Liver (tissue), 9 donors: ENCODE measurements around the gene LMOD2. TPM values are rescaled to one million over a fixed set of nuclear protein-coding genes. Genes with fewer than 3 reads are reported as not detected.

Experiments used
- DNase-seq: peaks from one replicate; pipeline ENCODE4 v3.0.0-alpha.2; 2017; ENCODE audit warnings: low spot score
- H3K27ac ChIP-seq, 2 donors: one replicate each; pipeline ENCODE4 v1.7.0; 2013; ENCODE audit warnings: inconsistent platforms in 2 of 2, low read length in 2 of 2, control low read depth in 1 of 2, low read depth in 1 of 2, mild to moderate bottlenecking in 1 of 2
- H3K27me3 ChIP-seq, 4 donors: one replicate each; pipeline versions ENCODE4 v1.6.1 to v1.7.0; 2013; ENCODE audit warnings: low read length in 3 of 4, inconsistent platforms in 1 of 4, mild to moderate bottlenecking in 1 of 4, moderate library complexity in 1 of 4; ENCODE audit not compliant: control insufficient read depth in 4 of 4, insufficient read depth in 4 of 4
- H3K36me3 ChIP-seq, 4 donors: one replicate each; pipeline versions ENCODE4 v1.6.1 to v1.7.0; 2013; ENCODE audit warnings: low read length in 3 of 4, mild to moderate bottlenecking in 3 of 4, low read depth in 1 of 4, moderate library complexity in 1 of 4; ENCODE audit not compliant: control insufficient read depth in 4 of 4, insufficient read depth in 3 of 4
- H3K4me1 ChIP-seq, 4 donors: one replicate each; pipeline versions ENCODE4 v1.6.1 to v1.7.0; 2013; ENCODE audit warnings: low read length in 3 of 4, mild to moderate bottlenecking in 3 of 4, moderate library complexity in 1 of 4; ENCODE audit not compliant: control insufficient read depth in 4 of 4, insufficient read depth in 4 of 4
- H3K4me3 ChIP-seq, 3 donors: one replicate each; pipeline versions ENCODE4 v1.6.1 to v1.7.0; 2013; ENCODE audit warnings: low read length in 3 of 3, control low read depth in 1 of 3, low read depth in 1 of 3, mild to moderate bottlenecking in 1 of 3
- H3K9ac ChIP-seq, 2 donors: one replicate each; pipeline ENCODE4 v1.7.0; 2013; ENCODE audit warnings: low read length in 2 of 2, mild to moderate bottlenecking in 2 of 2, moderate library complexity in 2 of 2, control low read depth in 1 of 2, low read depth in 1 of 2
- H3K9me3 ChIP-seq, 4 donors: one replicate each; pipeline versions ENCODE4 v1.6.1 to v1.7.0; 2013; ENCODE audit warnings: low read length in 3 of 4; ENCODE audit not compliant: control insufficient read depth in 4 of 4
- ATF3 ChIP-seq: IDR thresholded peaks from 2 replicates; pipeline ENCODE4 v1.6.1; 2016; ENCODE audit warnings: antibody characterized with exemption
- EGR1 ChIP-seq, 2 donors: IDR thresholded peaks; 2 replicates each; pipeline ENCODE4 v1.6.1; 2016 to 2018; ENCODE audit warnings: antibody characterized with exemption in 2 of 2, low read depth in 2 of 2
- FOXA1 ChIP-seq: IDR thresholded peaks from 2 replicates; pipeline ENCODE4 v1.6.1; 2016; ENCODE audit warnings: antibody characterized with exemption
- FOXA2 ChIP-seq: IDR thresholded peaks from 2 replicates; pipeline ENCODE4 v1.6.1; 2016; ENCODE audit warnings: antibody characterized with exemption
- GABPA ChIP-seq, 2 donors: IDR thresholded peaks in 1 of 2; conservative IDR thresholded peaks in 1 of 2; 2 replicates each; pipeline ENCODE4 v1.6.1; 2016; ENCODE audit warnings: antibody characterized with exemption in 2 of 2, mild to moderate bottlenecking in 1 of 2, moderate library complexity in 1 of 2
- HNF4A ChIP-seq, 2 donors: conservative IDR thresholded peaks; 2 replicates each; pipeline ENCODE4 v1.6.1; 2016; ENCODE audit warnings: antibody characterized with exemption in 2 of 2, mild to moderate bottlenecking in 2 of 2
- HNF4G ChIP-seq: IDR thresholded peaks from 2 replicates; pipeline ENCODE4 v1.6.1; 2016; ENCODE audit warnings: antibody characterized with exemption
- JUND ChIP-seq, 2 donors: IDR thresholded peaks; 2 replicates each; pipeline ENCODE4 v1.6.1; 2016; ENCODE audit warnings: antibody characterized with exemption in 2 of 2
- MAX ChIP-seq: IDR thresholded peaks from 2 replicates; pipeline ENCODE4 v1.6.1; 2016; ENCODE audit warnings: antibody characterized with exemption
- NR2F2 ChIP-seq: IDR thresholded peaks from 2 replicates; pipeline ENCODE4 v1.6.1; 2016; ENCODE audit warnings: antibody characterized with exemption
- RAD21 ChIP-seq, 2 donors: IDR thresholded peaks; 2 replicates each; pipeline ENCODE4 v1.6.1; 2016; ENCODE audit warnings: antibody characterized with exemption in 2 of 2, mild to moderate bottlenecking in 2 of 2
- RXRA ChIP-seq, 2 donors: IDR thresholded peaks; 2 replicates each; pipeline ENCODE4 v1.6.1; 2017 to 2018; ENCODE audit warnings: antibody characterized with exemption in 2 of 2, mild to moderate bottlenecking in 1 of 2
- SP1 ChIP-seq: IDR thresholded peaks from 2 replicates; pipeline ENCODE4 v1.6.1; 2018; ENCODE audit warnings: antibody characterized with exemption, mild to moderate bottlenecking
- TAF1 ChIP-seq: conservative IDR thresholded peaks from 2 replicates; pipeline ENCODE4 v1.6.1; 2016; ENCODE audit warnings: antibody characterized with exemption, mild to moderate bottlenecking
- YY1 ChIP-seq: IDR thresholded peaks from 2 replicates; pipeline ENCODE4 v1.6.1; 2016; ENCODE audit warnings: antibody characterized with exemption, mild to moderate bottlenecking
- WGBS: extraction: QIAGEN DNeasy Blood & Tissue Kit; methylation state at CpG from one replicate; pipeline ENCODE4 v1.1.7; 2013; 5-methylcytosine and 5-hydroxymethylcytosine counted together
- polyA plus RNA-seq, 2 donors: library from polyadenylated mRNA; stranded (reverse) in 1 of 2; unstranded in 1 of 2; fragments of 200-250 nt in 1 of 2; fragments of >200 nt in 1 of 2; fragmentation: Nextera tagmentation in 1 of 2; extraction: Ambion mirVana in 1 of 2; gene quantifications; one replicate each; pipeline versions ENCODE4 v1.2.1 to v1.2.3, GENCODE V29; 2013 to 2015
- total RNA-seq, 2 donors: library from RNA; depleted of rRNA; stranded (reverse); fragments of >200 nt; gene quantifications; one replicate each; pipeline ENCODE4 v1.2.3, GENCODE V29; 2014
- TF ChIP-seq, protein P1 (sequence below): fragments of 150-350 bp; IDR thresholded peaks from 2 replicates; pipeline ENCODE4 v1.5.1; 2017; ENCODE audit warnings: improper control_type of control experiment, low read depth, low read length; ENCODE audit not compliant: missing input control
- TF ChIP-seq, protein P2 (sequence below): IDR thresholded peaks from 2 replicates; pipeline ENCODE4 v1.6.1; 2016; ENCODE audit warnings: antibody characterized with exemption, mild to moderate bottlenecking
- TF ChIP-seq, protein P3 (sequence below): IDR thresholded peaks from 2 replicates; pipeline ENCODE4 v1.6.1; 2016; ENCODE audit warnings: antibody characterized with exemption
- donor health status: healthy.
- donor health status: healthy.
- donor health status: healthy.
- donor health status: healthy.
- donor health status: healthy.

LMOD2 gene
- total and polyA plus RNA-seq, 4 donors = not detected

- 88% methylated on average over 5 of the region's 5 CpGs for WGBS
- Histone ChIP-seq H3K4me1 (peaks cover 0 to 13% (median 9%) of the 10 kb centered on the region in 4 donors), H3K9ac (no peak overlapping the region), H3K4me3 (no peak overlapping the region), H3K36me3 (no peaks in the 10 kb centered on the region), H3K27me3 (no peaks in the 10 kb centered on the region), H3K9me3 (no peaks in the 10 kb centered on the region), H3K27ac (no peak overlapping the region)
- no peak for DNase-seq
- TF ChIP-seq SP1 (no peak), TAF1 (no peak), HNF4A (conservative IDR thresholded peaks at IDR 0.05) (no peak), MAX (no peak), ATF3 (no peak), EGR1 (IDR thresholded peaks at IDR 0.05; ENCODE audit: low read depth in 2 of 2) (no peak), FOXA1 (no peak), JUND (IDR thresholded peaks at IDR 0.05) (no peak), HNF4G (no peak), FOXA2 (no peak), RXRA (IDR thresholded peaks at IDR 0.05) (no peak), NR2F2 (no peak), YY1 (no peak), RAD21 (IDR thresholded peaks at IDR 0.05) (no peak), GABPA (IDR thresholded peaks at IDR 0.05 in 1 of 2, conservative IDR thresholded peaks at IDR 0.05 in 1 of 2) (no peak)
- TF ChIP-seq, protein P1, sequence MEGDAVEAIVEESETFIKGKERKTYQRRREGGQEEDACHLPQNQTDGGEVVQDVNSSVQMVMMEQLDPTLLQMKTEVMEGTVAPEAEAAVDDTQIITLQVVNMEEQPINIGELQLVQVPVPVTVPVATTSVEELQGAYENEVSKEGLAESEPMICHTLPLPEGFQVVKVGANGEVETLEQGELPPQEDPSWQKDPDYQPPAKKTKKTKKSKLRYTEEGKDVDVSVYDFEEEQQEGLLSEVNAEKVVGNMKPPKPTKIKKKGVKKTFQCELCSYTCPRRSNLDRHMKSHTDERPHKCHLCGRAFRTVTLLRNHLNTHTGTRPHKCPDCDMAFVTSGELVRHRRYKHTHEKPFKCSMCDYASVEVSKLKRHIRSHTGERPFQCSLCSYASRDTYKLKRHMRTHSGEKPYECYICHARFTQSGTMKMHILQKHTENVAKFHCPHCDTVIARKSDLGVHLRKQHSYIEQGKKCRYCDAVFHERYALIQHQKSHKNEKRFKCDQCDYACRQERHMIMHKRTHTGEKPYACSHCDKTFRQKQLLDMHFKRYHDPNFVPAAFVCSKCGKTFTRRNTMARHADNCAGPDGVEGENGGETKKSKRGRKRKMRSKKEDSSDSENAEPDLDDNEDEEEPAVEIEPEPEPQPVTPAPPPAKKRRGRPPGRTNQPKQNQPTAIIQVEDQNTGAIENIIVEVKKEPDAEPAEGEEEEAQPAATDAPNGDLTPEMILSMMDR = no peak
- TF ChIP-seq, protein P2, sequence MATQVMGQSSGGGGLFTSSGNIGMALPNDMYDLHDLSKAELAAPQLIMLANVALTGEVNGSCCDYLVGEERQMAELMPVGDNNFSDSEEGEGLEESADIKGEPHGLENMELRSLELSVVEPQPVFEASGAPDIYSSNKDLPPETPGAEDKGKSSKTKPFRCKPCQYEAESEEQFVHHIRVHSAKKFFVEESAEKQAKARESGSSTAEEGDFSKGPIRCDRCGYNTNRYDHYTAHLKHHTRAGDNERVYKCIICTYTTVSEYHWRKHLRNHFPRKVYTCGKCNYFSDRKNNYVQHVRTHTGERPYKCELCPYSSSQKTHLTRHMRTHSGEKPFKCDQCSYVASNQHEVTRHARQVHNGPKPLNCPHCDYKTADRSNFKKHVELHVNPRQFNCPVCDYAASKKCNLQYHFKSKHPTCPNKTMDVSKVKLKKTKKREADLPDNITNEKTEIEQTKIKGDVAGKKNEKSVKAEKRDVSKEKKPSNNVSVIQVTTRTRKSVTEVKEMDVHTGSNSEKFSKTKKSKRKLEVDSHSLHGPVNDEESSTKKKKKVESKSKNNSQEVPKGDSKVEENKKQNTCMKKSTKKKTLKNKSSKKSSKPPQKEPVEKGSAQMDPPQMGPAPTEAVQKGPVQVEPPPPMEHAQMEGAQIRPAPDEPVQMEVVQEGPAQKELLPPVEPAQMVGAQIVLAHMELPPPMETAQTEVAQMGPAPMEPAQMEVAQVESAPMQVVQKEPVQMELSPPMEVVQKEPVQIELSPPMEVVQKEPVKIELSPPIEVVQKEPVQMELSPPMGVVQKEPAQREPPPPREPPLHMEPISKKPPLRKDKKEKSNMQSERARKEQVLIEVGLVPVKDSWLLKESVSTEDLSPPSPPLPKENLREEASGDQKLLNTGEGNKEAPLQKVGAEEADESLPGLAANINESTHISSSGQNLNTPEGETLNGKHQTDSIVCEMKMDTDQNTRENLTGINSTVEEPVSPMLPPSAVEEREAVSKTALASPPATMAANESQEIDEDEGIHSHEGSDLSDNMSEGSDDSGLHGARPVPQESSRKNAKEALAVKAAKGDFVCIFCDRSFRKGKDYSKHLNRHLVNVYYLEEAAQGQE = no peak
- TF ChIP-seq, protein P3, sequence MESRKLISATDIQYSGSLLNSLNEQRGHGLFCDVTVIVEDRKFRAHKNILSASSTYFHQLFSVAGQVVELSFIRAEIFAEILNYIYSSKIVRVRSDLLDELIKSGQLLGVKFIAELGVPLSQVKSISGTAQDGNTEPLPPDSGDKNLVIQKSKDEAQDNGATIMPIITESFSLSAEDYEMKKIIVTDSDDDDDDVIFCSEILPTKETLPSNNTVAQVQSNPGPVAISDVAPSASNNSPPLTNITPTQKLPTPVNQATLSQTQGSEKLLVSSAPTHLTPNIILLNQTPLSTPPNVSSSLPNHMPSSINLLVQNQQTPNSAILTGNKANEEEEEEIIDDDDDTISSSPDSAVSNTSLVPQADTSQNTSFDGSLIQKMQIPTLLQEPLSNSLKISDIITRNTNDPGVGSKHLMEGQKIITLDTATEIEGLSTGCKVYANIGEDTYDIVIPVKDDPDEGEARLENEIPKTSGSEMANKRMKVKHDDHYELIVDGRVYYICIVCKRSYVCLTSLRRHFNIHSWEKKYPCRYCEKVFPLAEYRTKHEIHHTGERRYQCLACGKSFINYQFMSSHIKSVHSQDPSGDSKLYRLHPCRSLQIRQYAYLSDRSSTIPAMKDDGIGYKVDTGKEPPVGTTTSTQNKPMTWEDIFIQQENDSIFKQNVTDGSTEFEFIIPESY = no peak
These were observed 13.8 kb upstream of the LMOD2 start for GRCh38 chr7:123641901-123642300.
